Measurements from ENCODE around the gene THAP8.

The THAP8 gene

GRCh38 chr19:36100476-36100875 lies 46.4 kb upstream of the THAP8 start:
- H3F3A ChIP-seq (ENCODE audit: control insufficient read depth, insufficient read depth), result no peaks in the 10 kb centered on the region
- no peak overlapping the region for H3K4me2 ChIP-seq (ENCODE audit: low read length)
- H3K27me3 ChIP-seq (ENCODE audit: control insufficient read depth, low read length), result no peaks in the 10 kb centered on the region
- H3K27ac ChIP-seq (ENCODE audit: low read depth, low read length), result no peak overlapping the region
- H3K4me3 ChIP-seq (ENCODE audit: low read length), result no peak overlapping the region
- no peak for TF ChIP-seq EZH2phosphoT487 (IDR thresholded peaks at IDR 0.05; ENCODE audit: borderline replicate concordance, low read length)
- TF ChIP-seq CTCF (IDR thresholded peaks at IDR 0.05; ENCODE audit: low read depth, low read length, poor library complexity, severe bottlenecking), result no peak
- no peaks in the 10 kb centered on the region for H3K4me1 ChIP-seq (ENCODE audit: control insufficient read depth, low read length)
- no peaks in the 10 kb centered on the region for H3K9me2 ChIP-seq (replicated peaks; ENCODE audit: control insufficient read depth, low read length)
- H3K79me2 ChIP-seq (ENCODE audit: control insufficient read depth, low read length), result no peaks in the 10 kb centered on the region
- peaks cover 73% of the 10 kb centered on the region for H3K36me3 ChIP-seq (ENCODE audit: control insufficient read depth, low read length)
- no peaks in the 10 kb centered on the region for H3K9me3 ChIP-seq (ENCODE audit: control insufficient read depth, insufficient read depth, low read length)
- no peaks in the 10 kb centered on the region for H4K20me1 ChIP-seq (ENCODE audit: control insufficient read depth, insufficient read depth, low read depth, low read length)

GRCh38 chr19:36099166-36099785 lies 45.2 kb upstream of the THAP8 start:
- Histone ChIP-seq H3K79me2 (ENCODE audit: control insufficient read depth, low read length) (no peaks in the 10 kb centered on the region), H3K4me3 (ENCODE audit: low read length) (no peak overlapping the region), H3K9me3 (ENCODE audit: control insufficient read depth, insufficient read depth, low read length) (no peaks in the 10 kb centered on the region), H3K27me3 (ENCODE audit: control insufficient read depth, low read length) (no peaks in the 10 kb centered on the region), H3K4me2 (ENCODE audit: low read length) (no peak overlapping the region), H3K27ac (ENCODE audit: low read depth, low read length) (no peak overlapping the region), H3K36me3 (ENCODE audit: control insufficient read depth, low read length) (peaks cover 70% of the 10 kb centered on the region), H4K20me1 (ENCODE audit: control insufficient read depth, insufficient read depth, low read depth, low read length) (no peaks in the 10 kb centered on the region), H3F3A (ENCODE audit: control insufficient read depth, insufficient read depth) (no peaks in the 10 kb centered on the region), H3K4me1 (ENCODE audit: control insufficient read depth, low read length) (no peaks in the 10 kb centered on the region), H3K9me2 (replicated peaks; ENCODE audit: control insufficient read depth, low read length) (no peaks in the 10 kb centered on the region)
- TF ChIP-seq EZH2phosphoT487 (IDR thresholded peaks at IDR 0.05; ENCODE audit: borderline replicate concordance, low read length) (no peak), CTCF (IDR thresholded peaks at IDR 0.05; ENCODE audit: low read depth, low read length, poor library complexity, severe bottlenecking) (no peak)

- H3K9me2 ChIP-seq (replicated peaks; ENCODE audit: control insufficient read depth, low read length), result no peaks in the 10 kb centered on the region
- H3K79me2 ChIP-seq (ENCODE audit: control insufficient read depth, low read length), result no peaks in the 10 kb centered on the region
- peaks cover 69% of the 10 kb centered on the region for H3K36me3 ChIP-seq (ENCODE audit: control insufficient read depth, low read length)
- no peak overlapping the region for H3K4me3 ChIP-seq (ENCODE audit: low read length)
- H3F3A ChIP-seq (ENCODE audit: control insufficient read depth, insufficient read depth), result no peaks in the 10 kb centered on the region
- H3K4me2 ChIP-seq (ENCODE audit: low read length), result no peak overlapping the region
- no peaks in the 10 kb centered on the region for H4K20me1 ChIP-seq (ENCODE audit: control insufficient read depth, insufficient read depth, low read depth, low read length)
- H3K4me1 ChIP-seq (ENCODE audit: control insufficient read depth, low read length), result no peaks in the 10 kb centered on the region
- TF ChIP-seq CTCF (IDR thresholded peaks at IDR 0.05; ENCODE audit: low read depth, low read length, poor library complexity, severe bottlenecking) (no peak), EZH2phosphoT487 (IDR thresholded peaks at IDR 0.05; ENCODE audit: borderline replicate concordance, low read length) (no peak)
- H3K27me3 ChIP-seq (ENCODE audit: control insufficient read depth, low read length), result no peaks in the 10 kb centered on the region
- H3K9me3 ChIP-seq (ENCODE audit: control insufficient read depth, insufficient read depth, low read length), result no peaks in the 10 kb centered on the region
- no peak overlapping the region for H3K27ac ChIP-seq (ENCODE audit: low read depth, low read length)
Observed at GRCh38 chr19:36097036-36097435, 43.0 kb upstream of the THAP8 start.
